ENCODE results near the gene PNISR. TPM values are rescaled to one million over a fixed set of nuclear protein-coding genes. Genes with fewer than 3 reads are reported as not detected.
"Not testable (repeated sequence)": the region's sequence is repeated elsewhere in the genome, so short reads cannot be mapped to it uniquely, and the experiment has no call there.

The PNISR gene
- total RNA-seq, result 100 to 1,000 TPM; 162 to 257 TPM

GRCh38 chr6:99424761-99425646 is at the start of gene PNISR:
Gene PNISR, minus strand, starts transcription at chr6:99425308. Its CDS starts 10,649 bp downstream, at chr6:99414659.
- Mint-ChIP-seq H3K36me3 (peaks cover 27 to 42% of the 10 kb centered on the region in 2 donors), H3K9me3 (no peaks in the 10 kb centered on the region), H3K27ac (peak within 1 kb of the TSS; percentile 97 to 100)
- peak; percentile 87 to 94 for ATAC-seq
- peak; percentile 79 to 88 for DNase-seq (ENCODE audit: low spot score in 2 of 2)

GRCh38 chr6:99473730-99474129 is 48.6 kb upstream of the PNISR start:
- Mint-ChIP-seq H3K36me3 (peaks cover 6 to 14% of the 10 kb centered on the region in 2 donors), H3K27ac (no peak overlapping the region), H3K9me3 (no peaks in the 10 kb centered on the region)
- no peak for ATAC-seq
- DNase-seq (ENCODE audit: low spot score in 2 of 2), result no peak

GRCh38 chr6:99471638-99472037 is 46.5 kb upstream of the PNISR start:
- ATAC-seq (no peak), DNase-seq (ENCODE audit: low spot score in 2 of 2) (no peak)
- Mint-ChIP-seq H3K36me3 (peaks cover 0 to 10% of the 10 kb centered on the region in 2 donors), H3K27ac (no peak overlapping the region), H3K9me3 (no peaks in the 10 kb centered on the region)

- no peaks in the 10 kb centered on the region for H3K36me3 Mint-ChIP-seq
- DNase-seq (ENCODE audit: low spot score in 2 of 2) (no peak), ATAC-seq (no peak)
- H3K9me3 Mint-ChIP-seq, result no peaks in the 10 kb centered on the region
- no peak overlapping the region for H3K27ac Mint-ChIP-seq
Observed at GRCh38 chr6:99467509-99468106, 42.5 kb upstream of the PNISR start.

- H3K27ac Mint-ChIP-seq; DNase-seq (ENCODE audit: low spot score in 2 of 2); H3K9me3 Mint-ChIP-seq; ATAC-seq: not testable (repeated sequence)
- H3K36me3 Mint-ChIP-seq, result peaks cover 18 to 40% of the 10 kb centered on the region in 2 donors
Observed at GRCh38 chr6:99459133-99459532, 34.0 kb upstream of the PNISR start.

- no peak for ATAC-seq
- peaks cover 4 to 11% of the 10 kb centered on the region in 2 donors for H3K9me3 Mint-ChIP-seq
- peak in 1 of 2 donors; percentile 11 for DNase-seq (ENCODE audit: low spot score in 2 of 2)
- H3K36me3 Mint-ChIP-seq, result peaks cover 22 to 48% of the 10 kb centered on the region in 2 donors
- H3K27ac Mint-ChIP-seq, result no peak overlapping the region
Observed at GRCh38 chr6:99458319-99458718, 33.2 kb upstream of the PNISR start.

- Mint-ChIP-seq H3K27ac (no peak overlapping the region), H3K36me3 (peaks cover 29 to 34% of the 10 kb centered on the region in 2 donors), H3K9me3 (peaks cover 20% of the 10 kb centered on the region in 2 donors)
- ATAC-seq, result peak in 1 of 2 donors; percentile 72
- DNase-seq (ENCODE audit: low spot score in 2 of 2), result no peak
Observed at GRCh38 chr6:99446076-99446475, 21.0 kb upstream of the PNISR start.

GRCh38 chr6:99434702-99435530 is 9.8 kb upstream of the PNISR start:
- no peak for DNase-seq (ENCODE audit: low spot score in 2 of 2)
- Mint-ChIP-seq H3K9me3 (no peaks in the 10 kb centered on the region), H3K27ac (no peak overlapping the region), H3K36me3 (no peaks in the 10 kb centered on the region)
- no peak for ATAC-seq

- H3K27ac Mint-ChIP-seq, result no peak overlapping the region
- ATAC-seq (no peak), DNase-seq (ENCODE audit: low spot score in 2 of 2) (no peak)
- peaks cover 0 to 1% of the 10 kb centered on the region in 2 donors for H3K36me3 Mint-ChIP-seq
- H3K9me3 Mint-ChIP-seq, result no peaks in the 10 kb centered on the region
Observed at GRCh38 chr6:99432877-99433276, 7.8 kb upstream of the PNISR start.

GRCh38 chr6:99431901-99432300 is 6.8 kb upstream of the PNISR start:
- H3K27ac Mint-ChIP-seq, result no peak overlapping the region
- peaks cover 0 to 10% of the 10 kb centered on the region in 2 donors for H3K36me3 Mint-ChIP-seq
- H3K9me3 Mint-ChIP-seq, result no peaks in the 10 kb centered on the region
- no peak for ATAC-seq
- no peak for DNase-seq (ENCODE audit: low spot score in 2 of 2)

GRCh38 chr6:99427988-99428387 is 2.9 kb upstream of the PNISR start:
- H3K27ac Mint-ChIP-seq, result peak overlapping the region in 1 of 2 donors; percentile 97
- no peak for ATAC-seq

GRCh38 chr6:99426451-99426757 is 1.3 kb upstream of the PNISR start:
- ATAC-seq, result no peak

More at GRCh38 chr6:99427988-99428387, 2.9 kb upstream of the PNISR start:
- no peak for DNase-seq (ENCODE audit: low spot score in 2 of 2)
- Mint-ChIP-seq H3K36me3 (peaks cover 25 to 27% of the 10 kb centered on the region in 2 donors), H3K9me3 (no peaks in the 10 kb centered on the region)

GRCh38 chr6:99425647-99426450 is 741 bp upstream of the PNISR start:
- peak; percentile 62 to 65 for ATAC-seq
- H3K9me3 Mint-ChIP-seq, result no peaks in the 10 kb centered on the region
- H3K36me3 Mint-ChIP-seq, result peaks cover 27 to 42% of the 10 kb centered on the region in 2 donors
- H3K27ac Mint-ChIP-seq, result peak overlapping the region; percentile 97 to 100
- DNase-seq (ENCODE audit: low spot score in 2 of 2), result peak; percentile 56 to 74

More at GRCh38 chr6:99426451-99426757, 1.3 kb upstream of the PNISR start:
- DNase-seq (ENCODE audit: low spot score in 2 of 2), result no peak
- Mint-ChIP-seq H3K9me3 (no peaks in the 10 kb centered on the region), H3K27ac (peak overlapping the region; percentile 65 to 97), H3K36me3 (peaks cover 27 to 39% of the 10 kb centered on the region in 2 donors)

- Mint-ChIP-seq H3K36me3 (peaks cover 27 to 42% of the 10 kb centered on the region in 2 donors), H3K27ac (peak overlapping the region; percentile 90 to 97), H3K9me3 (no peaks in the 10 kb centered on the region)
- DNase-seq (ENCODE audit: low spot score in 2 of 2) (no peak), ATAC-seq (no peak)
Observed at GRCh38 chr6:99424022-99424421, 1.1 kb downstream of the PNISR start.

GRCh38 chr6:99422912-99423311 is 2.2 kb downstream of the PNISR start:
- ATAC-seq, result no peak

More at GRCh38 chr6:99422912-99423311, 2.2 kb downstream of the PNISR start:
- peaks cover 27 to 42% of the 10 kb centered on the region in 2 donors for H3K36me3 Mint-ChIP-seq
- no peaks in the 10 kb centered on the region for H3K9me3 Mint-ChIP-seq
- DNase-seq (ENCODE audit: low spot score in 2 of 2), result no peak
- no peak overlapping the region for H3K27ac Mint-ChIP-seq

Data from activated naive CD4-positive, alpha-beta T cell treated with anti-CD3 and anti-CD28 coated beads, Interleukin-2, amount 50 U/mL, for 72 hours (primary cell).